HuH-7.5 (cell line): Measurements from ENCODE around the gene RNF150.
"Not testable (repeated sequence)": the region's sequence is repeated elsewhere in the genome, so short reads cannot be mapped to it uniquely, and the experiment has no call there.

Experiments used
- DNase-seq: peaks from one replicate; pipeline ENCODE4 v3.0.0; 2011; ENCODE audit warnings: low spot score

RNF150 gene

DNA sequence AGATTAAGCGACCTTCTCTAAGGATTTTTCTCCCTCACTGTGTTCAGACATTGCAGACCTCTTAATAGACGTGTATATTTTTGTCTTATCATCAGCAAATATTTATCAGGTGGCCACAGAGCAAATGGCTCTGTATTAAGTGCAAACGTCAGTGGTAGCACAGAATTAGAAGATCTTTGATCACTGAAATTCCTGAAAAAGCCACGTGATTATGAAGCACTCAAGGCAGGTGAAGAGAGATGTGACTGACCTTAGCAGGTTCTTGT is 271.2 kb downstream of the RNF150 start:
- no peak for DNase-seq

DNA sequence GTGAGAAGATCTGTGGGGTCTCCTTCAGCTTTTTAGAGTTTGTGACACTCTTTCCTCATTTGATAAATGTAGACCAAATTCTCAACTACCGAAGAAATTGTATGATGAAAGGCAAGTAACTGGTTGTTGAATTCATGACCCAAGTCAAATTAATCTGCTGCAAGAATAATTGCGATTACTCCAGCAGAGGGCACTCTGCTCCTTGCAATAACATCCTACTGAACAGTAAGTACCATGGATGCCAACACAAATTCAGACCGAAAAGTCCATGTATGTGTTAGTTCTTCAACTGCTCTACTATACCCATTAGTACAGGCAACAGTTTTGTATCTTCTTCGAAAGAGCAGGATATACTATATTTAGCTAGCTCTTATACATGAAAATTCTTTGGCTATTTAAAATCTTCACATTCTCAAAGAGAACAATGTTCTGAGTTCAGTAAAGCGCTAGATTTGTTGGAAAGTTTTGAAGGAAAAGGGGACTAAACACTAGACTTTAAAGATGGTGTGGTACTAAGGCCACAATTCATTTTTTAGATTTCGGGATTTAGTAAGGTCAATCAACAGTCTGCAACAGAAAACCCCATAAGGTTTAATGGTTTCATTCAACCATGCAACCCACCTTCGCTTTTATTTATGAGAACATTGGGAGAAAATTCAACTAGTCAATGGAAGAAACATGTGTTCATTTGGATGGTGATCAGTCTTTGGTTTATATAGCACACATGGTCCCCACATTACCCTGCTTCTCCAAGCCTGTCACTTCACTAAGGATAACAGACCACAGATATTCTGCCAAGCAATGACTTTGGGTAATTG is 271.7 kb downstream of the RNF150 start:
- peak; percentile 28 for DNase-seq

GRCh38 chr4:140858897-140859296 is 274.4 kb downstream of the RNF150 start:
- no peak for DNase-seq

DNA sequence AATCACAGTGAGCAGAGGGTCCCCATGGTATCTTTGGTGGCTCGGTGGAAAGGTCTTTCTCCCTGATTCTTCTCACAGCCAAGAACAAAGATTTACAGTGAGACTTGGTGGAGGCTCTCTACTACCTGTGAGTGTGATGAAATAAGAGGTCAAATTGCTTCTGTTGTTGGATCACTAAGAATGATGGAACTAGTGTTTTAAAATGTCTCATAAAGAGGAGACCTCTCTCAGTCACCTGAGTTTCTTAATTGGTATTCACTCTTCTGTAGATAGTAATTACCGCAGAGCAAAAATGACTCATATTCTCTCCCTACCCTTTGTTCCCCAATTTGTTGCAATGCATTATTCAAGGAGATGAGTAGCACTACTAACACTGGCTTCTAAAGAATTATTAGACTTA is 276.2 kb downstream of the RNF150 start:
- no peak for DNase-seq

- no peak for DNase-seq
Measured at GRCh38 chr4:140856621-140857062, 276.6 kb downstream of the RNF150 start.

GRCh38 chr4:140854168-140854567 is 279.1 kb downstream of the RNF150 start:
- no peak for DNase-seq

- no peak for DNase-seq
Measured at GRCh38 chr4:140851804-140852203, 281.5 kb downstream of the RNF150 start.

- no peak for DNase-seq
Measured at GRCh38 chr4:140851032-140851636, 282.1 kb downstream of the RNF150 start.

GRCh38 chr4:140849526-140849925 is 283.7 kb downstream of the RNF150 start:
- no peak for DNase-seq

- DNase-seq, result no peak
Measured at GRCh38 chr4:140846736-140847135, 286.5 kb downstream of the RNF150 start.

DNA sequence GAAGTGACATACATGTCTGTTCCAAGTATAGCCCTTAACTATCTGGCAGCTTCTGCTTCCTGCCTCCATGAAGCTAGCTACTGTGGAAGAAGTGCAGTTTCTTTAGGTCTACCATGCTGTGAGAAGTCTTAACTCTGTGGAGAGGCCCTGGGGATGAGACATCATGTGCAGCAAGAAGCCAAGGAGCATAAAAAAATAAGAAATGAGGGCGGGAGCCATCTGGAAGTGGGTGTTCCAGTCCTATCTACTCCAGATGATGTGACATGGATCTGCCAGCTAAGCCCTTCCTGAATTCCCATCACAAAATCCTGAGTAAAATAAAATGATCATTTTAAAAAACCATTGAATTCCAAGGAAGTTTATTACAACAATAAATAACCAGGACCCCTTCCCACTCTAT is 289.2 kb downstream of the RNF150 start:
- no peak for DNase-seq

DNA sequence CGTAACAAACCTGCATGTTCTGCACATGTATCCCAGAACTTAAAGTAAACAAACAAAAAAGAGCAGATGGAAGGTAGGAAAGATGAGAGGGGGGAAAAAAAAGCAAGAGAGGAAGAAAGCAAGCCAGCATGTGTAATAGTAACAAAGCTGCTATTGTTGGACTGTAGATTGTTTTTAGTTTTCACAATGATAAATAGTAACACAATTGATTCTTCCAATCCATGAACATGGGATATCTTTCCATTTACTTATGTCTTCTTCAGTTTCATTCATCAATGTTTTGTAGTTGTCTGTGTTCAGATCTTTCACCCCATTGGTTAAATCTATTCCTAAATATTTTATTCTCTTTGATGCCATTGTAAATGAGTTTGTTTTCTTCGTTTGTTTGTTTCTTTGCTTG is 292.1 kb downstream of the RNF150 start:
- no peak for DNase-seq

- no peak for DNase-seq
Measured at GRCh38 chr4:140839888-140840790, 293.1 kb downstream of the RNF150 start.

DNA sequence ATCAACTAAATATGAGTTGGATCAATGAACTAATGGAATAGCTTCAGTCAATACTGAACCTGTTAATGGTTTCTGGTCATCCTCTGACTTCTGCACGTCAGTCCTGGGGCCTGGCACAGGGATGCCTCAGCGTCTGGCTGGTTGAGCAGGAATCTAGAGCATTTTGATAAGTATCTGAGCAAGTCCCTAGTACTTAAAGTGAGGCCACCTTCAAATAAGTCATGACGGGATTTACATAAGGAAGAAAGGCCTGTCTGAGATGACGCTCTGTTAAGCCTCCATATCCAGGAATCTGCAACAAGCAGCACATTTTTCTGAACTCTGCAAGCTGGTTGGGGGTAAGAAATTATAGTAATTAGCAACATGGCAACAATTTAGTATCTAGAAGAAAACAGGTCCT is 293.9 kb downstream of the RNF150 start:
- no peak for DNase-seq

- no peak for DNase-seq
Measured at GRCh38 chr4:140837736-140838135, 295.5 kb downstream of the RNF150 start.

- no peak for DNase-seq
Measured at GRCh38 chr4:140834839-140835495, 298.3 kb downstream of the RNF150 start.

- DNase-seq, result no peak
Measured at GRCh38 chr4:140833280-140833679, 300.0 kb downstream of the RNF150 start.

DNA sequence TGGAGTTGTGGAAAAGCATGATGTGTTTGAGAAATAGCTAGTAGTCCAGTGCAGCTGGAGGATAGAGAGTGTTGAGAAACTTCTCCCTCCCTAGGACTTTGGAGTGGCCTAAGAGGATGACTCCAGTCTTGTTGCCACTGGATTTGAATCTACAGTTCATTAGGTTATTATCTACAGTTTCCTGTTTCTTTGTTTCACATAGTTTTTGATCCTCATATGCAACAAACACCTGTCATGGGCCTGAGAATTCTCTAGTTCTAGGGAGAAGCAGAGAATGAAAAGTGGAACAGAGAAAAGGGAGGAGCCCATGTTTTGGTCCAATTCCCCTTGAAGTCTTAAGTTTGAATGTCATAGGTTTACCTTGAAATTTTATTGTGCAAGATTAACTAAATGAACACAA is 303.4 kb downstream of the RNF150 start:
- no peak for DNase-seq

GRCh38 chr4:140826701-140827027 is 306.6 kb downstream of the RNF150 start:
- DNase-seq, result no peak

GRCh38 chr4:140820520-140820919 is 312.7 kb downstream of the RNF150 start:
- DNase-seq, result not testable (repeated sequence)

GRCh38 chr4:140819610-140820009 is 313.7 kb downstream of the RNF150 start:
- no peak for DNase-seq

GRCh38 chr4:140818433-140818832 is 314.8 kb downstream of the RNF150 start:
- DNase-seq, result no peak
